Suprapubic skin (tissue), 3 donors: Measurements from ENCODE around the gene JUNB.

Source experiments
- CTCF ChIP-seq, 2 donors: fragments of 200-600 bp in 1 of 2; fragments of 450-650 bp in 1 of 2; sonication (generic) in 1 of 2; IDR thresholded peaks; one replicate each; pipeline ENCODE4 v1.5.1; 2016 to 2019; ENCODE audit warnings: antibody characterized with exemption in 2 of 2, mild to moderate bottlenecking in 1 of 2, moderate library complexity in 1 of 2
- POLR2AphosphoS5 ChIP-seq, 3 donors: sonication (generic); formaldehyde crosslinking; IDR thresholded peaks; one replicate each; pipeline ENCODE4 v1.6.1; 2017; ENCODE audit warnings: antibody characterized with exemption in 3 of 3

GRCh38 chr19:12757544-12758274, 33.6 kb upstream of the JUNB start:
- TF ChIP-seq CTCF (IDR thresholded peaks at IDR 0.05) (peak; percentile 63 to 97), POLR2AphosphoS5 (IDR thresholded peaks at IDR 0.05) (no peak)
